Transverse colon (tissue), 4 donors: ENCODE data around the gene ELAVL1. TPM values are rescaled to one million over a fixed set of nuclear protein-coding genes. Genes with fewer than 3 reads are reported as not detected.

ENCODE experiments used
- DNase-seq: peaks from one replicate; pipeline ENCODE4 v3.0.0-alpha.2; 2019
- H3K27ac ChIP-seq, 4 donors: fragments of 200-600 bp; sonication (generic); 2 replicates each; pipeline ENCODE4 v1.5.1; 2016 to 2018; ENCODE audit warnings: inconsistent platforms in 4 of 4
- H3K27me3 ChIP-seq: fragments of 200-600 bp; sonication (generic); 2 replicates; pipeline ENCODE4 v1.5.1; 2017; ENCODE audit warnings: inconsistent platforms
- H3K36me3 ChIP-seq, 4 donors: fragments of 200-600 bp; sonication (generic); 2 replicates each; pipeline ENCODE4 v1.5.1; 2017 to 2019; ENCODE audit warnings: inconsistent platforms in 4 of 4
- H3K4me1 ChIP-seq, 4 donors: fragments of 200-600 bp; sonication (generic); 2 replicates each; pipeline ENCODE4 v1.5.1; 2017 to 2020; ENCODE audit warnings: inconsistent platforms in 4 of 4
- H3K4me3 ChIP-seq, 4 donors: fragments of 200-600 bp; sonication (generic); 1 replicate in 1 of 4; 2 replicates in 3 of 4; pipeline versions ENCODE4 v1.5.1 to v1.6.1; 2017 to 2019; ENCODE audit warnings: inconsistent platforms in 4 of 4
- H3K9me3 ChIP-seq, 2 donors: fragments of 200-600 bp; sonication (generic); 2 replicates each; pipeline ENCODE4 v1.5.1; 2017 to 2019; ENCODE audit warnings: inconsistent platforms in 2 of 2
- CTCF ChIP-seq, 5 experiments: fragments of 200-600 bp in 3 of 5; fragments of 450-650 bp in 2 of 5; sonication (generic) in 3 of 5; IDR thresholded peaks; 1 replicate in 2 of 5; 2 replicates in 3 of 5; pipeline ENCODE4 v1.5.1; 2016 to 2017; ENCODE audit warnings: antibody characterized with exemption in 5 of 5, inconsistent platforms in 3 of 5, mild to moderate bottlenecking in 2 of 5, moderate library complexity in 1 of 5
- EP300 ChIP-seq: sonication (generic); formaldehyde crosslinking; IDR thresholded peaks from one replicate; pipeline ENCODE4 v1.6.1; 2017; ENCODE audit warnings: antibody characterized with exemption, low read depth
- POLR2A ChIP-seq: fragments of 450-650 bp; IDR thresholded peaks from one replicate; pipeline ENCODE4 v1.6.1; 2016; ENCODE audit warnings: antibody characterized with exemption, mild to moderate bottlenecking, moderate library complexity
- POLR2AphosphoS5 ChIP-seq, 3 donors: sonication (generic); formaldehyde crosslinking; IDR thresholded peaks; one replicate each; pipeline ENCODE4 v1.6.1; 2016; ENCODE audit warnings: antibody characterized with exemption in 3 of 3
- WGBS, 2 donors: methylation state at CpG; one replicate each; pipeline ENCODE4 v1.1.5; 2018; ENCODE audit warnings: low coverage in 1 of 2; 5-methylcytosine and 5-hydroxymethylcytosine counted together
- in situ Hi-C, 4 donors: fragments of 200-750 bp; cut with MboI; loops; one replicate each; pipeline versions ENCODE4 v1.15.0 to v1.15.1; 2017; ENCODE audit warnings: low sequenced_read_pairs in 3 of 4, low pct_ligation_motif_present in 1 of 4, low pct_unique_long_range_greater_than_20kb in 1 of 4
- intact Hi-C: fragments of 100-400 bp; cut with DNase I; formaldehyde crosslinking; loops from one replicate; pipeline ENCODE4 v1.15.1; 2023; ENCODE audit warnings: low total_unique reads
- total RNA-seq, 4 donors: library from RNA; depleted of rRNA; stranded (reverse); fragments of >200 nt; gene quantifications; one replicate each; pipeline ENCODE4 v1.1.0, GENCODE V29; 2016

The ELAVL1 gene
- total RNA-seq, 4 donors from 2014 or later = 11.9 to 101 (median 22.4) TPM

DNA sequence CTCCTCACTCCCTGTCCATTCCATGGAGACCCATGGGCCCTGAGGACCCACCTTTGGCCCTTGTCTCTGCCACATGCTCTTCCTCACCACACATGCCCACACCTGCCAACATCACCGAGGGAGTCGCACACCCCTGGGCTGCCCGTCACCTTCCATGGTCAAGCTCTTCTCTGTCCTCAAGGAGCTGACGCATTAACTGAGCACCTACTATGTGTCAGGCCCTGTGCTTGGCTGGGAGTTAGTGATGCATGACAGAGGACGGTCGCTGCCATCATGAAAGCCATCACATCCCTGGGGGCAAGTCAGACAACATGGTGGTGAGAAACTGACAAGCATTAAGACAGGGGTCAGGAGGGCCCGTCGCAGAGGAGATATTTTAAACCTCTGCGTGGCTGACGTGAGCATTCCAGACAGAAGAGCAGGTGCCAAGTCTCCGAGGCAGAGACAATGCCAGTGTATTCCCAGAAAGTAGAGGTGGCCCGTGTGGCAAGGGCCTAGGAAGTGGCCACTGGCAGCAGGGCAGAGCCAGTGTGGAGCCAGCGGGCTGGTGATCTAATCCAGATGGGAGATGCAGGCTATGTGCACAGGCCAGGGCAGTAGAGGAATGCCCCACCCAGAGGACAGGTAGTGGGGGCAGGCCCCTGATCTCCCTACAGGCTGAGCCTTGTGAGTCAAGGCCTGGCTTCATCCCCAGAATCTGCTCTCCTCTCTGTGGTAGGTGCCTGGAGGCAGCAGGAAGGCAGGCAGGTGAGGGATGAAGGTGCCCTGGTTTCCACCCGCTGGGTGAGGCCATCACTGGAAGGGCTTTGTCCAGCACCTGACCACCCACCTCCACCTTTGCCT, 21.2 kb downstream of the ELAVL1 start:
- no peak overlapping the region for H3K4me3 ChIP-seq
- in situ Hi-C loops (no loop called here), intact Hi-C loops (loop anchor here (5.0 kb wide), 1 partner anchor 37 kb away; no protein-coding TSS in a partner anchor)
- peaks cover 0 to 33% (median 10%) of the 10 kb centered on the region in 4 donors for H3K36me3 ChIP-seq
- no peaks in the 10 kb centered on the region for H3K27me3 ChIP-seq
- peaks cover 0 to 13% (median 0%) of the 10 kb centered on the region in 4 donors for H3K4me1 ChIP-seq
- 96% methylated on average over 14 of the region's 14 CpGs; no CpG with 5 or more reads in 1 of the 2 donors for WGBS, 2 donors
- TF ChIP-seq POLR2A = no peak
- TF ChIP-seq CTCF (IDR thresholded peaks at IDR 0.05) = no peak
- no peak for TF ChIP-seq EP300
- TF ChIP-seq POLR2AphosphoS5 (IDR thresholded peaks at IDR 0.05) = no peak
- no peak overlapping the region for H3K27ac ChIP-seq
- H3K9me3 ChIP-seq = no peaks in the 10 kb centered on the region
- DNase-seq = no peak

DNA sequence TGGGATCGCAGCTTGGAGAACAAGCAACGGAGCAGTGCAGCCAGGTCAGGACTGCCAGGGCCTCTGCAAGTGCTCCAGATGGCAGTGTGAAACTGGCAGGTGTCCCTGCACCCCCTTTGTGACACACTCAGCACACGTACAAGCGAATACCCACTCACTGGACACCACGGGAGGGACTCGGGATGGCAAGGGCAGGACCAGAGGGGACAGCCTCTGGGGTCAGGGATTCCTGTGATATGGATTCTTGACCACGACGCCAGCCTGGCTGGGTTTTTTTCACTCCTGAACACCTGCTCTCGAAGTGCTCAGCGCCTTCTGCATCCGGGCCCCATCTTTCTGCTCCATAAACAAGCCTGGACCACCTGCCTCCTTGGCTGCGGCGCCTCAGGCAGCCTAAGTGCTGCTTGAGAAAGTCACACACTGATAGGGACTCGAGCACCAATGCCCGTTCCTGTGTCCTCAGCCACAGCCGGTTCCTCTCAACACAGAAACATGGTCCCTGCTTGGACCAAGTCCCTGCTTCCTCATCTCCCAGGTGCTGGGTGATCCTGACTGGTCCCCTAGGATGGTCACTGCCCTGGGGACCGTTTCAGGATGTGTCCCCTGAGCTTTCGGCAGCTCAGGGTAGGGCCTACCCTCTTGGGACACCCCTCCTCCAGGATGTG, 22.0 kb downstream of the ELAVL1 start:
- in situ Hi-C loops (no loop called here), intact Hi-C loops (loop anchor here (5.0 kb wide), 1 partner anchor 36 kb away; no protein-coding TSS in a partner anchor)
- no peak overlapping the region for H3K4me3 ChIP-seq
- H3K9me3 ChIP-seq = no peaks in the 10 kb centered on the region
- H3K36me3 ChIP-seq = peaks cover 0 to 26% (median 7%) of the 10 kb centered on the region in 4 donors
- no peak for DNase-seq
- peaks cover 0 to 13% (median 0%) of the 10 kb centered on the region in 4 donors for H3K4me1 ChIP-seq
- TF ChIP-seq EP300 (no peak), CTCF (IDR thresholded peaks at IDR 0.05) (no peak), POLR2A (no peak), POLR2AphosphoS5 (IDR thresholded peaks at IDR 0.05) (no peak)
- 89% methylated on average over 18 of the region's 18 CpGs; no CpG with 5 or more reads in 1 of the 2 donors for WGBS, 2 donors
- no peak overlapping the region for H3K27ac ChIP-seq
- H3K27me3 ChIP-seq = no peaks in the 10 kb centered on the region

DNA sequence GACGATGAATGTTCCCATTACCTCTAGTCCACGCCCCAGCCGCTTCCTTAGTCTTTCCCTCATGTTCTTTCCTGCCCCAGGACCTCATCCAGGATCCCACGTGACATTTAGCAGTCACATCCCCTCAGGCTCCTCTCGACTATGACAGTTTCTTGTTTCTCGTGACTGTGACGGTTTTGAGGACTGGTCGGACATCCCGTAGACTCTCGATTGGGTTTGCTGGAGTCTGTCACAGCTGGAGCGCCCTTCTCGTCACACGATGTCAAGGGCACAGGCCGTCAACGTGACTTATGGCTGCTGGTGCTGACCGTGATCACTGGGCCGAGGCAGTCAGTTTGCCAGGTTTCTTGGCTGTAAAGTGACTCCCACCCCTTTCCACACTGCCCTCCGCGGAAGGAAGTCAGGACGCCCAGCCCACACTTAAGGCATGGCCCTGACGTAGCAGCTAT, 22.8 kb downstream of the ELAVL1 start:
- in situ Hi-C loops = no loop called here
- 60 to 86% methylated on average over 1 to 21 of the region's 21 CpGs for WGBS, 2 donors
- Histone ChIP-seq H3K4me3 (no peak overlapping the region), H3K27ac (no peak overlapping the region), H3K36me3 (peaks cover 0 to 18% (median 7%) of the 10 kb centered on the region in 4 donors), H3K4me1 (peaks cover 0 to 13% (median 0%) of the 10 kb centered on the region in 4 donors), H3K27me3 (no peaks in the 10 kb centered on the region), H3K9me3 (no peaks in the 10 kb centered on the region)
- intact Hi-C loops = loop anchor here (5.0 kb wide), 1 partner anchor 35 kb away; no protein-coding TSS in a partner anchor
- no peak for TF ChIP-seq POLR2A
- TF ChIP-seq POLR2AphosphoS5 (IDR thresholded peaks at IDR 0.05) = no peak
- TF ChIP-seq CTCF (IDR thresholded peaks at IDR 0.05) = no peak
- no peak for DNase-seq

DNA sequence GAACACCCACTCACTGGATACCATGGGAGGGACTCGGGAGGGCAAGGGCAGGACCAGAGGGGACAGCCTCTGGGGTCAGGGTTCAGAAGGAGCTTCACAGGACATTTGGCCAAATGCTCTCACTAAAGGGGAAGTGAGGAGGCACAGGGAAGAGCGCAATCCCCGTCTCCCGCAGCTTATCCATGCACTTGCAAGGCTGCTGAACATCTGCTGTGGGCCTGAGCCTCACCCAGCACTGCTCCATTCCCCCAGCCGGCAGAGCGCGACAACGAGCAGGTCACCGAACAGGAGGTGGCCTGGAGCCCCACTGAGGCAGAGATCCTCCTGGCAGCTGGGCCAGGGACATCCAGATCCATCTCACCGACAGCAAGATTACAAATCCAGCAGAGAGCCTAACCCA, 23.3 kb downstream of the ELAVL1 start:
- DNase-seq = no peak
- Histone ChIP-seq H3K4me3 (no peak overlapping the region), H3K9me3 (no peaks in the 10 kb centered on the region), H3K36me3 (peaks cover 0 to 18% (median 7%) of the 10 kb centered on the region in 4 donors), H3K27me3 (no peaks in the 10 kb centered on the region), H3K4me1 (peaks cover 0 to 10% (median 0%) of the 10 kb centered on the region in 4 donors), H3K27ac (no peak overlapping the region)
- intact Hi-C loops (loop anchor here (5.0 kb wide), 1 partner anchor 35 kb away; no protein-coding TSS in a partner anchor), in situ Hi-C loops (no loop called here)
- 90% methylated on average over 10 of the region's 10 CpGs; no CpG with 5 or more reads in 1 of the 2 donors for WGBS, 2 donors
- TF ChIP-seq POLR2A (no peak), POLR2AphosphoS5 (IDR thresholded peaks at IDR 0.05) (no peak), CTCF (IDR thresholded peaks at IDR 0.05) (no peak), EP300 (no peak)
